ENCODE measurements around the gene CLCNKB. TPM values are rescaled to one million over a fixed set of nuclear protein-coding genes. Genes with fewer than 3 reads are reported as not detected.
"Not testable (repeated sequence)": the region's sequence is repeated elsewhere in the genome, so short reads cannot be mapped to it uniquely, and the experiment has no call there.

Gene CLCNKB
- total and polyA plus RNA-seq, 7 donors: 0.04 to 0.71 (median 0.30) TPM; not detected in 3

DNA sequence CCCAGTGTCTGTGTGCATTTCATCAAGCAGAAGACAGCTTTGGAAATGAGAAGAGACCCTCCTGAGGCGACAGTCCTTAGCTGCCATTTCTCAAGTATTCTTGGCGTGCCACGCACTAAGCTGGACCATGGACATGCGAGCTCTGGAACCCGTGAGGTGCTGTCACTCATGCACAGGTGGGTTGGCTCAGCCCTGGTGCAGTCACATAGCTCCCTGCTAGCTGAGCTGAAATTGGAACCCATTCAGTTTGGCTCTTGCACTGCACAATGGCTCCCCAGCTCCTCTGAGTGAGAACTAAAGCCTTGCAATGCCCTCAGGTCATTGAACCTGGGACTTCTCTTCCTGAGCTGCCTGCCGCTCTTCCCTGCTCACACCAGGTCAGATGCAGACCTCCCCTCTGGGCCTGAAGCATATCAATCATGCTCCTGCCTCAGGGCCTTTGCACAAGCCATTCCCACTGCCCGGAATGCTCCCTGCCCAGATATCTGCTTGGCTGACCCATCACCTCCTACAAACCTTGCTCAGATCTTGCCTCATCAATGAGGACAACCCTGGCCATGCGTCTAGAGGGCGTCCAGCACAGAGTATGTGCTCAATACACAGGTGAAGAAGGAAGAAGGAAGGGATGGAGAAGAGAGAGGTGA is 45.8 kb upstream of the CLCNKB start:
- no peak overlapping the region for H3K4me3 ChIP-seq
- H3K36me3 ChIP-seq: no peaks in the 10 kb centered on the region
- no peaks in the 10 kb centered on the region for H3K4me1 ChIP-seq
- intact Hi-C loops (cut with DNase I): no loop called here
- DNase-seq: peak; percentile 39
- TF ChIP-seq, protein P1, sequence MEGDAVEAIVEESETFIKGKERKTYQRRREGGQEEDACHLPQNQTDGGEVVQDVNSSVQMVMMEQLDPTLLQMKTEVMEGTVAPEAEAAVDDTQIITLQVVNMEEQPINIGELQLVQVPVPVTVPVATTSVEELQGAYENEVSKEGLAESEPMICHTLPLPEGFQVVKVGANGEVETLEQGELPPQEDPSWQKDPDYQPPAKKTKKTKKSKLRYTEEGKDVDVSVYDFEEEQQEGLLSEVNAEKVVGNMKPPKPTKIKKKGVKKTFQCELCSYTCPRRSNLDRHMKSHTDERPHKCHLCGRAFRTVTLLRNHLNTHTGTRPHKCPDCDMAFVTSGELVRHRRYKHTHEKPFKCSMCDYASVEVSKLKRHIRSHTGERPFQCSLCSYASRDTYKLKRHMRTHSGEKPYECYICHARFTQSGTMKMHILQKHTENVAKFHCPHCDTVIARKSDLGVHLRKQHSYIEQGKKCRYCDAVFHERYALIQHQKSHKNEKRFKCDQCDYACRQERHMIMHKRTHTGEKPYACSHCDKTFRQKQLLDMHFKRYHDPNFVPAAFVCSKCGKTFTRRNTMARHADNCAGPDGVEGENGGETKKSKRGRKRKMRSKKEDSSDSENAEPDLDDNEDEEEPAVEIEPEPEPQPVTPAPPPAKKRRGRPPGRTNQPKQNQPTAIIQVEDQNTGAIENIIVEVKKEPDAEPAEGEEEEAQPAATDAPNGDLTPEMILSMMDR (IDR thresholded peaks at IDR 0.05): no peak
- TF ChIP-seq EP300 (IDR thresholded peaks at IDR 0.05): no peak
- TF ChIP-seq POLR2A (IDR thresholded peaks at IDR 0.05): no peak
- no peak for TF ChIP-seq POLR2AphosphoS5 (IDR thresholded peaks at IDR 0.05)
- no peaks in the 10 kb centered on the region for H3K9me3 ChIP-seq
- H3K27me3 ChIP-seq: no peaks in the 10 kb centered on the region
- H3K27ac ChIP-seq: no peak overlapping the region
- 90 to 92% methylated on average over 9 of the region's 9 CpGs for WGBS, 2 donors

DNA sequence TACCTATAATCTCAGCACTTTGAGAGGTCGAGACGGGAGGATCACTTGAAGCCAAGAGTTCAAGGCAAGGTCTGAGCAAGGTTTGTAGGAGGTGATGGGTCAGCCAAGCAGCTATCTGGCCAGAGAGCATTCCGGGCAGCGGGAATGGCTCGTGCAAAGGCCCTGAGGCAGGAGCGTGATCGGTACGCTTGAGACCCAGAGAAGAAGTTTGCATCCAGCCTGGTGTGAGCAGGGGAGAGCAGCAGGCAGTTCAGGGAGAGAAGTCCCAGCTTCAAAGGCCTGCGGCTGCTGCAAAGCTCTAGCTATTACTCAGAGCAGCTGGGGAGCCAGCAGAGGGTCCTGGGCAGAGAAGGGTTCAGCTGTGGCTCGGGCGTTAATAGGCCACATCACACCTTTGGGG is 44.7 kb upstream of the CLCNKB start:
- intact Hi-C loops (cut with DNase I): no loop called here
- 95 to 96% methylated on average over 11 of the region's 11 CpGs for WGBS, 2 donors
- Histone ChIP-seq H3K9me3 (no peaks in the 10 kb centered on the region), H3K4me1 (no peaks in the 10 kb centered on the region), H3K27me3 (no peaks in the 10 kb centered on the region), H3K27ac (no peak overlapping the region), H3K36me3 (no peaks in the 10 kb centered on the region), H3K4me3 (no peak overlapping the region)
- TF ChIP-seq POLR2AphosphoS5 (IDR thresholded peaks at IDR 0.05): no peak
- TF ChIP-seq, protein P1 (IDR thresholded peaks at IDR 0.05): no peak
- no peak for TF ChIP-seq POLR2A (IDR thresholded peaks at IDR 0.05)
- no peak for TF ChIP-seq EP300 (IDR thresholded peaks at IDR 0.05)
- peak; percentile 42 for DNase-seq

DNA sequence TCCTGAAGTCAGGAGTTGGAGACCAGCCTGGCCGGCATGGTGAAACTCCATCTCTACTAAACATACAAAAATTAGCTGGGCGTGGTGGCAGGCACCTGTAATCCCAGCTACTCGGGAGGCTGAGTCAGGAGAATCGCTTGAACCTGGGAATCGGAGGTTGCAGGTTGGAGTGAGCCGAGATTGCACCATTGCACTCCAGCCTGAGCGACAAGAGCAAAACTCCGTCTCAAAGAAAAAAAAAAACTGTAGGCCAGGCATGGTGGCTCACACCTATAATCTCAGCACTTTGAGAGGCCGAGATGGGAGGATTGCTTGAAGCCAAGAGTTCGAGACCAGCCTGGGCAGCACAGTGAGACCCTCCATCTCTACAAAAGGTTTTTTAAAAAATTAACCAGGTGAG is 42.3 kb upstream of the CLCNKB start:
- DNase-seq; H3K9me3 ChIP-seq; H3K27me3 ChIP-seq; H3K27ac ChIP-seq; intact Hi-C loops (cut with DNase I); H3K4me3 ChIP-seq; H3K36me3 ChIP-seq; H3K4me1 ChIP-seq: not testable (repeated sequence)
- 85 to 86% methylated on average over 10 of the region's 10 CpGs for WGBS, 2 donors

DNA sequence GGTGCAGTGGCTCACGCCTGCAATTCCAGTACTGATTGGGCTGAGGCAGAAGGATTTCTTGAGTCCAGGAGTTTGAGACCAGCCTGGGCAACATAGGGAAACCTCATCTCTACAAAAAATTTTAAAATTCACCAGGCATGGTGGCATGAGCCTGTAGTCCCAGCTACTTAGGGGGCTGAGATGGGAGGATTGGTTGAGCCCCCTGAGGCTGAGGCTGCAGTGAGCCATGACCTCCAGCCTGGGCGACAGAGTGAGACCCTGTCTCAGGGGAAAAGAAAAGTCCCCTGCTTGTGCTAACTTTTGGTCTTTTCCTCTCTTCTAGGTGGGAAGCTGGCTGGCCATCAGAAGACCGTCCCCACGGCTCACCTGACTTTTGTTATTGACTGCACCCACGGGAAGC is 38.0 kb upstream of the CLCNKB start:
- Histone ChIP-seq H3K36me3 (no peaks in the 10 kb centered on the region), H3K4me1 (peaks cover 0 to 6% (median 0%) of the 10 kb centered on the region in 4 donors), H3K4me3 (no peak overlapping the region), H3K27me3 (no peaks in the 10 kb centered on the region), H3K9me3 (no peaks in the 10 kb centered on the region), H3K27ac (no peak overlapping the region)
- intact Hi-C loops (cut with DNase I): loop anchor here (5.0 kb wide), 1 partner anchor 188 kb away; no protein-coding TSS in a partner anchor
- WGBS, 2 donors: 80 to 84% methylated on average over 5 of the region's 5 CpGs
- no peak for TF ChIP-seq POLR2AphosphoS5 (IDR thresholded peaks at IDR 0.05)
- no peak for TF ChIP-seq EP300 (IDR thresholded peaks at IDR 0.05)
- DNase-seq: no peak

DNA sequence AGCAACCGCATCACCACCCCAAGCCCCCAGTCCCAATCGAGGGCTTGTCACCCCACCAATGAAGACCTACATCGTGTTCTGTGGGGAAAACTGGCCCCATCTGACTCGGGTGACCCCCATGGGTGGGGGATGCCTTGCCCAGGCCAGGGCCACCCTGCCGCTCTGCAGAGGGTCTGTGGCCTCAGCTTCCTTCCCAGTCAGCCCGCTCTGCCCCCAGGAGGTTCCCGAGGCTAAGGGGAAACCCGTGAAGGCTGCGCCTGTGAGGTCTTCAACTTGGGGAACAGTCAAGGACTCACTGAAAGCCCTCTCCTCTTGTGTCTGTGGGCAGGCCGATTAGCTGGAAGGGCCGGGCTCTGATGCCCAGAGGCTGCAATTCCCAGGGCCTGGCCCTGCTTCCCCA is 37.6 kb upstream of the CLCNKB start:
- H3K4me3 ChIP-seq: no peak overlapping the region
- no peaks in the 10 kb centered on the region for H3K9me3 ChIP-seq
- no peaks in the 10 kb centered on the region for H3K27me3 ChIP-seq
- DNase-seq: no peak
- H3K36me3 ChIP-seq: no peaks in the 10 kb centered on the region
- H3K27ac ChIP-seq: no peak overlapping the region
- 85 to 86% methylated on average over 11 of the region's 11 CpGs for WGBS, 2 donors
- peaks cover 0 to 6% (median 0%) of the 10 kb centered on the region in 4 donors for H3K4me1 ChIP-seq
- intact Hi-C loops (cut with DNase I): loop anchor here (5.0 kb wide), 1 partner anchor 189 kb away; no protein-coding TSS in a partner anchor
- no peak for TF ChIP-seq POLR2AphosphoS5 (IDR thresholded peaks at IDR 0.05)
- no peak for TF ChIP-seq EP300 (IDR thresholded peaks at IDR 0.05)
- TF ChIP-seq, protein P1 (IDR thresholded peaks at IDR 0.05): no peak
- no peak for TF ChIP-seq POLR2A (IDR thresholded peaks at IDR 0.05)

All from sigmoid colon (tissue), 7 donors.